Measurements from ENCODE around the gene DUSP7.

The DUSP7 gene

GRCh38 chr3:52023860-52024764, 32.3 kb downstream of the DUSP7 start:
- TF ChIP-seq REST (IDR thresholded peaks at IDR 0.05; ENCODE audit: insufficient read depth in 1 of 2, low read depth in 2 of 2, low read length in 2 of 2) (no peak), TAF1 (IDR thresholded peaks at IDR 0.05; ENCODE audit: borderline replicate concordance, insufficient read depth, low read length) (no peak), FOXP2 (optimal IDR thresholded peaks at IDR 0.05; ENCODE audit: borderline replicate concordance, extremely low read depth, extremely low read length, insufficient read depth) (no peak), POLR2AphosphoS5 (IDR thresholded peaks at IDR 0.05; ENCODE audit: low read depth, low read length) (no peak), SIN3A (IDR thresholded peaks at IDR 0.05; ENCODE audit: borderline replicate concordance, insufficient read depth, low read length) (no peak)

GRCh38 chr3:52023101-52023770, 33.1 kb downstream of the DUSP7 start:
- no peak for TF ChIP-seq SIN3A (IDR thresholded peaks at IDR 0.05; ENCODE audit: borderline replicate concordance, insufficient read depth, low read length)
- no peak for TF ChIP-seq POLR2AphosphoS5 (IDR thresholded peaks at IDR 0.05; ENCODE audit: low read depth, low read length)
- no peak for TF ChIP-seq FOXP2 (optimal IDR thresholded peaks at IDR 0.05; ENCODE audit: borderline replicate concordance, extremely low read depth, extremely low read length, insufficient read depth)
- TF ChIP-seq REST (IDR thresholded peaks at IDR 0.05; ENCODE audit: insufficient read depth in 1 of 2, low read depth in 2 of 2, low read length in 2 of 2): no peak
- no peak for TF ChIP-seq TAF1 (IDR thresholded peaks at IDR 0.05; ENCODE audit: borderline replicate concordance, insufficient read depth, low read length)

- TF ChIP-seq TAF1 (IDR thresholded peaks at IDR 0.05; ENCODE audit: borderline replicate concordance, insufficient read depth, low read length) (no peak), POLR2AphosphoS5 (IDR thresholded peaks at IDR 0.05; ENCODE audit: low read depth, low read length) (no peak), REST (IDR thresholded peaks at IDR 0.05; ENCODE audit: insufficient read depth in 1 of 2, low read depth in 2 of 2, low read length in 2 of 2) (no peak), SIN3A (IDR thresholded peaks at IDR 0.05; ENCODE audit: borderline replicate concordance, insufficient read depth, low read length) (no peak), FOXP2 (optimal IDR thresholded peaks at IDR 0.05; ENCODE audit: borderline replicate concordance, extremely low read depth, extremely low read length, insufficient read depth) (no peak)
These were observed 33.9 kb downstream of the DUSP7 start for GRCh38 chr3:52022323-52023100.

- TF ChIP-seq SIN3A (IDR thresholded peaks at IDR 0.05; ENCODE audit: borderline replicate concordance, insufficient read depth, low read length) (no peak), FOXP2 (optimal IDR thresholded peaks at IDR 0.05; ENCODE audit: borderline replicate concordance, extremely low read depth, extremely low read length, insufficient read depth) (no peak), REST (IDR thresholded peaks at IDR 0.05; ENCODE audit: insufficient read depth in 1 of 2, low read depth in 2 of 2, low read length in 2 of 2) (no peak), TAF1 (IDR thresholded peaks at IDR 0.05; ENCODE audit: borderline replicate concordance, insufficient read depth, low read length) (no peak), POLR2AphosphoS5 (IDR thresholded peaks at IDR 0.05; ENCODE audit: low read depth, low read length) (no peak)
These were observed 34.7 kb downstream of the DUSP7 start for GRCh38 chr3:52021489-52022268.
